UCSD-AML1 (cell line): ENCODE results near the gene TANC1.

Source experiments
- DNase-seq: peaks from one replicate; lab custom pipeline; 2025; ENCODE audit not compliant: unreplicated experiment; lab: John Stamatoyannopoulos, UW

The TANC1 gene

DNA sequence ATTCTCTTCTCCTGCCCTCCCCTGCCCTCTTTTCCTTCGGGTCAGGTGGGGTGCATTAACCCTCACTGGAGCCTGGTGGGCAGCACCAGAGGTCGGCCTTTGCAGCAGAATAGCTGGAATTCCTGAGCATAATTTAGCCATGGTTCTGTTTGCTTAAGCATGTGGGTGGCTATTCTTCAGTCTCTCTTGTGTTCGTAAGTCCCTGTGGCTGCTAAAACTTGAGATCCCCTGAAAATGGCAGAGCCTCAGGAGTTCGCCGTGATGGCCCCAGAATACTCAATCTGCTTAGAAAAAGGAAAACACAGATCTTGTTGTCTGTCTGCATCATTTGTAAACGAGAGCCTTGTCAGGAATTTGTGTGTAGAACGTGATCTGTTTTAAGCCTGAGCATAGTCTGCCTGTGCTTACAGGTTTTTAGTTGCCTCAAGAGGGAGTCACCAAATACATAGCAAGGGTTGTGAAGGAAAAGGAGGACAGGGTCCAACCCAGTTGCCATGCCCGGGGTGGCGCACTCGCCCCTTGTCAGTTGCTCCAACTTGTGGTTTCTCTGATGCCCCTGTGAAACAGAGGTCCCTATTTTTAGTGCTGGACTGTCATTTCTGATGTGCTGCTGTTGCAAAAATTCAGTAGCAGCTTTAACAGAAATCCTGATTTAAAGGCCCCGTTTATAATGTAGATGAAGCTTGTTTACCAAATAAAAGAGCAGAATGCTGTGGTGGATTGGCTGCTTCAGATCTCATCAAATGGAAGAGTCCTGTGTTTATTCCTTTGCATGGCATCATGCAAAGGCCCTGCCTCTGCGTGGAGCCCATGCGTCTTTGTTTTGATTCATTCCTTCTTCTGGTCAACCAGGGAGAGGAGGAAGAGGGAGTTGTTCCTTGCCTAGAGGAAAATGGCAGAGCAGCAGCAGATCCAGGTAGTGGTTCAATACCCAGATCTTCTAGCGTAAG is 243.3 kb downstream of the TANC1 start:
- no peak for DNase-seq

DNA sequence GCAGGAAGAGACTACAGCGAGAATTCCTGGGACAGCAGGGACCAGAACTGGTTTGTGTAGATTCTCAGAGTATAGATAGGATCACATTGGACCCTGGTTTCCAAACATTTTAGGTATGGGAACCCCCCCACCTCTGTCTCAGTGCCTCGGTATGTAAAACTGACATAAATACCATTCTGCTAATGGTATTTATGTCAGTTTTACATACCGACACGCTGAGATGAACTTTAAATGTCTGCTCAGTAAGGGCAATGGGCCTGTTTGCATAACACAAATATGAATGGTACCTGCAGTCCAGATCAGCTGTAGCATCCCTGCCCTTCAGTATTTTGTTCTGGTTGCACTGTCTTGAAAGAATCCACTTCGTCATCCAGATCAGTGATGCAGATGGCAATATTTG is 244.9 kb downstream of the TANC1 start:
- DNase-seq, result no peak

DNA sequence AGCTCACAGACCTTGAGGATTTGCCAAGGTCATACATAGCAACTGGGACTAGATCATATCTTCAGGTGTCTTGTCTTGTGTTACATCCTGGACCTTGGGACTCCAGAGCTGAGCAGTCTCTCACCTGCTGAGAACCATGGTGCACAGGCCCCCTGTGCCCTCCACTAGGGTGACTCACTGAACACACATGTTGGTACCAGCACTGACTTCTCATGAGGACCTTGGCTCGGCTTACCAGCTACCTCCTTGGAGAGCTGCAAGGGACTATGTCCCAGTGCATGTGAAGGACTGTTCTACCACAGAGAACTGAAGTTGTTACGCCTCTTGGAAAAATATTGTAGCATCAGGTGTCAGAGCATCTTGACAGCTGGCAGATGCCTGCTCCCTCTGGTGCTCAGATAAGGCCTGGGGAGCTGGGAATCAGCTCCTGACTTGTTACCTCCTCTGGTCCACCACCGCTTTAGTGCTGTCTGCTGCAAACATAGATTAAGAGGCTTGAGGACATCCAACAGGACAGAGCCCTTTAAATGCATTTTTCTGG is 246.0 kb downstream of the TANC1 start:
- no peak for DNase-seq

DNA sequence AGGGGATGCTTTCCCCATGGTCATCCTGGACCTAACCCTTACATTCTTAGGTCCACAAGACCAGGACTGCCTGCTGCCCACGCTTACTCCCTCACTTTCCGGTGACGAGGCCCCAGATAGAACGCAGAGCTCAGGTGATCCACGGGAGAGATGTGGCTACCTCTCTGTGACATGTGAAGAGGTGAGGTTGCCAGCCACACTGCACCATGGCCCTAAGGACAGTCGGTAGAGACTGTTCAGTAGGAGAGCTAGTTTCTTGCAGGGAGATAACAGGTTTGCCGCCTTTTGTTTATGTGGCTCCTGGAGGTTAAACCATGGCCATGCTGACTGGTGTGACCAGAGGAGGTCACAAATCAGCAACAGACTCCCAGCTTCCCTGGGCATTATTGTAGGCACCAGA is 246.7 kb downstream of the TANC1 start:
- no peak for DNase-seq

DNA sequence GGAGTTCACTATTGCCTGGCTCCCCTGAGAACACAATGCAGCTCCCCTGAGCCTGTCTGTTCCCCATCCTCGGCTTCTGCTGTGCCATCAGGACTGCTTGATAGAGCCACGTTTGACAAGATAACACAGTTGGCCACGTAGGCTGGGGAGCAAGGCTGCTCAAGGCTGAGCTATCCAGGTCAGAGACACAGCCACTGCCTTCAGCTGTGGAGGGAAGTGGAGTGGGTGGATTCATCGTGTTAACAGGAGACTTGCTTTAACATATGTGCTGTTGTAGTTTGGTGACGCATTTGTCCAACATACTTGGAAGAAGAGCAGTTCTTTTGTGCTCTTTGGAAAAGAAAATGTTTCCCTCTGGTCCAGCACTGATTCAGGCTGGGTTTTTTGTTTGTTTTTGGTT is 249.2 kb downstream of the TANC1 start:
- DNase-seq, result no peak

DNA sequence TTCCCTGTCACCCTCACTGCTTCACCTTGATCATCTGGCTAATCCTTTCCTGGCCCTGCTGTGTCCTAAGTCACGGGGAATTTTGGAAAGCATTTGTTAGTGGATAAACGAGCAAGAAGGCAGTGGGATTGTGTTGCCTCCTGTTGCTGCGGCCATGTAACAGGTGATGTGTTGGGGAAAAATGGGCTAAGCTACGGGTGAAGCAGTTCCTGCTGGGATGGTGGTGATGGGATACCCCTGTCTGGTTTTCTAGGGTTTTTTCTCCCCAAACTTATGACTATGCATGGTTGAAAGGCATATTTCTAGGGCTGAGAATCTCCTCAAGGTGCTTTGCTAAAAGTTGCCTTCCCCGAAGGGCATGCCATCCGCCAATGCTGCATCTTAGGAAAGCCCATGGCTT is 249.9 kb downstream of the TANC1 start:
- DNase-seq, result no peak

DNA sequence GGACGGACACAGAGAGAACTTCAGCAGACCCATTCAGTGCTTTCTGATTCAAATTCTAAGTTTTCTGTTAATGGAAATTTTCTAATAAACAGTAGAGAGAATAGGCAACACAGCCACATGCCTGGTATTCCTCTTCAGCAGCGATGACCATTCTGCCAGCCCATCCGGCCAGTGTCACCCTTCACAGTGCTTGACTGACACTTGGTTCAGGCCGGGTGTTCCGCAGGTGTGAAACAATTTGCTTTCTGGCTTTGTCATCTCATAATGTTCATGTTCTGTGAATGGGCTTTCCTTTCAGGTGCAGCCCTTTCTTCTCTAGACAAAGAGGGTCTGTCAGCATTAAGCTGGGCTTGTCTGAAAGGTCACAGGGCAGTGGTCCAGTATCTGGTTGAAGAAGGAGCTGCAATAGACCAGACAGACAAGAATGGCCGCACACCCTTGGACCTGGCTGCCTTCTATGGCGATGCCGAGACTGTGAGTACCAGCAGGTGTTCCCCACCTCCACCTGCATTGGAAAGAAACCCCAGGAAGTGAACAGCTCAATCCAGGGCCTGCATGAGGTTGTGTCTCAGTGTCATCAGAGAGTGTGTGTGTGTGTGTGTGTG is 251.1 kb downstream of the TANC1 start:
- DNase-seq, result no peak

DNA sequence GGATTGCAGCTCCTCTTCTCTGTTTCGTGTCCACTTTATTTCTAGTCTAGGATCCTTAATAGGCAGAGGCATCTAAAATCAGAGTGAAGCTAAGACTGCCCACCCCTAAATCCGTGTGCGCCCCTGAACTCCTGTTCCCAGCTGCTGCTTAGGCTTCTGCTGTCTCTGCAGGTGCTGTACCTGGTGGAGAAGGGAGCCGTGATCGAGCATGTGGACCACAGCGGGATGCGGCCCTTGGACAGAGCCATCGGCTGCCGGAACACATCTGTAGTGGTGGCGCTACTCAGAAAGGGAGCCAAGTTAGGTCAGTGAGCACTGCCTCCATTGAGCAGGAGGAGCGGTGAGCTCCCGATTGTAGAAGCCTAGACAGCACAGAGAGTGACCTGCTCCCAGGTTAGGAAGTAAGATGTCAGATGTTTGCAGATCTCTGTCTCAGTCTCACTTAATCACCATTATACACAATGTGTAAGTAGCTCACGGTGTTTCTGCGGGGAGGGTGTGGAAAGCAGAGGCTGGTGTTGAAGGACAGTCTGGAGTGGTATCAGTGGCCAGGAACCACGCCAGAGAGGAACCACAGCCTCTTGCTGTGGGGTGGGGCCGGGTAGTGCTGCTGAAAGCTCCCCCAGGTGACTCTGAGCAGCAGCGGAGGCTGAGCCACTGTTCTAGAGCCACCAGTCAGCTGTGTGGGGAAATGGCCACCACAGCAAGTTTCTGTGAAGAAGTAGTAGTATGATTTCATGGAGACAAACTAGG is 255.8 kb downstream of the TANC1 start:
- no peak for DNase-seq

DNA sequence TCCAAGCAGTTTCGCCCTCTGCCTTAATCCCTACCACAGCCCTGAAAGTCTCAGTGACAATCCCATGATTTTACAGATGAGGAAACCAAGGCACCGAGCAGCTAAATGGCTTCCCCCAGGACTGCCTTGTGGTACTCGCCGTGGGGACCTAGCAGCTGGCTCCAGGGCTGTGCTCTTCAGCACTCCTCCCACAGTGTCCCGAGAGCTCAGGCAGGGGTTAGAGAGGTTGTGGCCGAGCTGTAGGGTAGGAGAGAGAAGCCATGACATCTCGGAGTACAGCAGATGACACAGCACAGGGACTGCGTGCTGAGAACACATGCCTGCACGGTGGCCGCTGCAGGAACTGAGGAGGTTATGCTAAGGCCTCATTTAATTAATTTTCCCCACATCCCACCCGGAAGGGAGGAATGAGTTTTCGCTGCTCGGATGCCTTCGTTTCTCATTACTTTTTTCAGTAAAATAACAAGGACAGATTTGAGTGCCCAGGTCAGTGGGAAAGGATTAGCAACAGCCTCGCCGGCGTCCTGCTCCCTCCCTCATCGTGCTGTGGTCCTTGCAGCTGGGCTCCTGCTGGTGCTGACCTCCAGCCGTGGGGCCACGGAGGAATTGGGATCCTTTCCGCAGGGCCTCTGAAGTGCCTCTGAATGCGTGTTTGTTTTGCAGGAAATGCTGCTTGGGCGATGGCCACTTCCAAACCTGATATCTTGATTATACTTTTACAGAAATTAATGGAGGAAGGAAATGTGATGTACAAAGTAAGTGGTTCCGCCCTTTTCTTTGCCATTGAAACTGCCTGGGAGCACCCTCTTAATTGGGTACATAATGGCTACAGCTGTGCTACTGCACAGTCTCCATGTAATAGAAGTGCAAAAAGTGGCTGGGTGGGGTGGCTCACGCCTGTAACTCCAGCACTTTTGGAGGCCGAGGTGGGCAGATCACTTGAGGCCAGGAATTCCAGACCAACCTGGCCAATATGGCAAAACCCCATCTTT is 256.9 kb downstream of the TANC1 start:
- DNase-seq, result no peak

DNA sequence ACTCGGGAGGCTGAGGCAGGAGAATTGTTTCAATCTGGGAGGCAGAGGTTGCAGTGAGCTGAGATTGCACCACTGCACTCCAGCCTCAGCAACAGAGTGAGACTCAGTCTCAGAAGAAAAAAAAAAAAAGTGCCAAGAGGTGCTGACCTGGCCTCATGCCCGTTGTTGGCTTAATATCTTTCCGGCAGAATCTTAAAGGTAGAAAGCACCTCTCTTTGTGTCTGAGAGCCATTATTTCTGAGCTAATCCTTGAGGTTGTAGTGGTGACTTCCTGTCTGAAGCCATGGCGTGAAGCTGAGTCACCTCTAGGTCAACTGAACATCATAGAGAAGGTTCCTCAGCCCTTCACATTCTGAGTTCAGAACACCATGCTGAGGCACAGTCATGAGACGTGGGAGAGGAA is 257.6 kb downstream of the TANC1 start:
- DNase-seq, result no peak

DNA sequence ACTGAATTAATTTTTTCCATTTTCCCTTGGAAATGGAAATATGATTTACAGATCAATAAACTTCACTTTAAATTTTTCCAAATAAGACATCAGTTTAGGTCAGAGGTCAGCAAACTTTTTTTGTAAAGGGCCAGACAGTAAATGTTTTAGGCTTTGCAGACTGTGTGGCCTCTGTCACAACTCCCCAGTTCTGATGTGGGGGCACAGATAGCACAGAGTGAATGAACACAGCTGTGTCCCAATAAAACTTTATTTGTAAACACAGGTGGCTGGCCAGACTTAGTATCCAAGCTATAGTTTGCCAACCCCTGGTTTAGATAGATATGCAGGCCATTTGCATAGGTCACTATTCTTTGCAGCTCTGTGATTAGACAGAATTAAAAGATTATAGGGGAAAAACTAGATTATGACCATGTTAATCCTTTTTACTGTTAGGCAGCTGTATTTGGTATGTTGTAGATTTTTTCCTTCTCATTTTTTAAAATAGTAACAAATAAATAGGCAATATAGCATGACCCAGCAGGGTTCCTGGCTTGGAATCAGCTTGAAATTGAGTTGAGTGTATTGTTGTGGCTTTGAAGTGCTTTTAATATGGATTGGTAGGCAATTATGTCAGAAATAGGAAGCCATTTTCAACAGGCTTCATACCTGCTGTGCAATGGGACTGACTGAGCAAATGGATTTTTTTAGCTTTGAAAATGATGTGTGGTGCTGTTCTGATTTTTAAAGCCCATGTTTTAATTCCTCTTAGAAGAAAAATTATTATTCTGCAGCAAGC is 258.4 kb downstream of the TANC1 start:
- no peak for DNase-seq

DNA sequence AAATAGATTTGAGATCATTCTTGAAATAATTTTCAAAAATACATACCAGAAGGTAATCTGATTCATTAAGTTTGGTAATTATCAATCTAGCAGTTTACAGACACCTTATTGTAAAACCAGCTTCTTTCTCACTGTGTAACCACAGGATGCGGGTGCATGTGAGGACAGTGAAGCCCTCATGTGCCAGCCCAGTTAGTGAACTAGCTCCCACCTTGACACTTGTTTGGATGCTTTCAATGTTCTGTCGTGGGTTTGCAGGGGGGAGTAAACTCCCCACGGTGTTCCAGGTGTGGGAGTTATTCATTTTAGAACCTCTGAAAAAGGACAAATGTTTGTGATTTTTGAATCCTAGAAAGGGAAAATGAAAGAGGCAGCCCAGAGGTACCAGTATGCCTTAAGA is 259.0 kb downstream of the TANC1 start:
- DNase-seq, result no peak

DNA sequence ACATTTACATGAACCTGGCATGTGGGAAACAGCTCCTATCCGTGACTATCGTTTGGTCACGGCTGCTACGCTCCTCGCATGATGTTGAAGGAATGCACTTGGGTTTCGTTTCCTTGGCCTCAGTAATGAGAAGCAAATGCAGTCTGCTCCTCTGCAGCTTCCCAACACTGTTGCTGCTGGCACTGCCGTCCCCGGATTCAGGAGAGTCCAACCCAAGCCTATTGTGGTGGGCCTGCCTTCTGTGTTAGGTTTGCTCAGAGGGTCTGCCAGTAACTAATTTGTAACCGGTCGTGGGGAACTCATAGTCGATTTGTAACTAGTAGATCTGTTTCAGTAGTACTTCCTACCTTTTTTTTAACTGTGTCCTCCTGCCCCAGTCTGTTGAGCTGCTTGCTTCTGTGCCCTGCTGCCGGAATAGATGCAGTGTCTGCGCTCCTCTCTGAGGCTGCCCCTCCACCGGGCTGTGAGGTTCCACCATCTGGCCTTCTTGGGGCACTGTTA is 259.7 kb downstream of the TANC1 start:
- no peak for DNase-seq

DNA sequence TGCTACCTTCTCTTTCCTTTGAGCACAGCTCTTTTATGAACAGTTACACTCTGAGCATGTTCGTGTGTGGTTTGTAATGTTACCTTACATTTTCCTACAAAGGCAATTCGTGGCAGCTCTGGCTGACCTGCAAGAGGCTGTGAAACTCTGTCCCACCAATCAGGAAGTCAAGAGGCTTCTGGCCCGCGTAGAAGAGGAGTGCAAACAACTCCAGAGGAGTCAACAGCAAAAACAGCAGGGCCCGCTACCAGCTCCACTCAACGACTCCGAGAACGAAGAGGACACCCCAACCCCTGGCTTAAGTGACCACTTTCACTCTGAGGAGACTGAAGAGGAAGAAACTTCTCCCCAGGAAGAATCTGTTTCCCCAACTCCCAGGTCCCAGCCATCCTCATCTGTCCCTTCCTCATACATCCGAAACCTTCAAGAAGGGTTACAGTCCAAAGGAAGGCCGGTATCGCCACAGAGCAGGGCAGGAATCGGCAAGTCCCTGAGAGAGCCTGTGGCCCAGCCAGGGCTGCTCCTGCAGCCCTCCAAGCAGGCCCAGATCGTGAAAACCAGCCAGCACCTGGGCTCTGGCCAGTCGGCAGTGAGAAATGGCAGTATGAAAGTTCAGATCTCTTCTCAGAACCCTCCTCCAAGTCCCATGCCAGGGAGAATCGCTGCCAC is 261.2 kb downstream of the TANC1 start:
- DNase-seq, result no peak

DNA sequence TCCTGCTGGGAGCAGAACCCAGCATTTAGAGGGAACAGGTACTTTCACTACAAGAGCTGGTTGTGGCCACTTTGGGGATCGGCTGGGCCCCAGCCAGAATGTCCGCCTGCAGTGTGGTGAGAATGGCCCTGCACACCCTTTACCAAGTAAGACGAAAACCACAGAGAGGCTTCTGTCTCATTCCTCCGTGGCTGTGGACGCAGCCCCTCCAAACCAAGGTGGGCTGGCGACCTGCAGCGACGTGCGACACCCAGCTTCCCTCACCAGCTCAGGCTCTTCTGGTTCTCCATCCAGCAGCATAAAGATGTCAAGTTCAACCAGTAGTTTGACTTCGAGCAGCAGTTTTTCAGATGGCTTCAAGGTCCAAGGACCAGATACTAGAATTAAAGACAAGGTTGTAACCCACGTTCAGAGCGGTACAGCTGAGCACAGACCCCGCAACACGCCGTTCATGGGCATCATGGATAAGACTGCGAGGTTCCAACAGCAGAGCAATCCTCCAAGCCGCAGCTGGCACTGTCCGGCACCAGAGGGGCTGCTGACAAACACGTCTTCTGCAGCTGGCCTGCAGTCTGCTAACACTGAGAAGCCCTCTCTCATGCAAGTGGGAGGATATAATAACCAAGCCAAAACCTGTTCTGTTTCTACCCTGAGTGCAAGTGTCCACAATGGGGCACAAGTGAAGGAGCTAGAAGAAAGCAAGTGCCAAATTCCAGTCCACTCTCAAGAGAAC is 261.9 kb downstream of the TANC1 start:
- DNase-seq, result no peak

DNA sequence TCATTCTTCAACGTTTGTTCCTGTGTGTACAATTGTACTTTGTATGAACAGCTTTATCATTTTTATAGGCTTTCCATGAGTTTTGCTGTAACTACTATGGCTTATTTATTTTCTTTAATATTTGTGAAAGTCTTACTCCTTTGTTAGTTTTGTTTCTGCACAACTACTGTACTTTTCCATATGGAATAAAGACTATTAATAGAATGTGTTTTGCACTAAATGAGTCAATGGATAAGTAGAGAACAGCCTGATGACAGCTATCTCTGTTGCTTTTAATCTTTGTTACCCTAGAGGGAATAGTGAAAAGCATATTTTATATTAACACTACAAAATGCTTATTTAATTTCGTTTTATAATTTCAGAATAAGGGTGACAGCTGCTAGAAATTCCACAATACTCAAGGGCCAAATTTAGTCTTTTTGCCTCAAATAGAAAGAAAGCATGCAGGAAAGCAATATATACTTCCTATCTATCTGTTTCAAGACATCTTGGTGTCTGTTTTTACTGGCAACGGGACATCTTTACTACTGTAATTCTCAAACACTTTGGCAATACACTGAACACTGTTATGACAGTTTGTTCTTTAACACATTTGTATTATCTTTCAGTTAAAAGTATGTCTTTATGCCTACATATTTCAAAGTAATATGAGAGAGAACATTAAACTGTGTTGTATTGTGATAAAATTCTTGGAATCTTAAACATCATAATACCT is 264.2 kb downstream of the TANC1 start:
- no peak for DNase-seq

DNA sequence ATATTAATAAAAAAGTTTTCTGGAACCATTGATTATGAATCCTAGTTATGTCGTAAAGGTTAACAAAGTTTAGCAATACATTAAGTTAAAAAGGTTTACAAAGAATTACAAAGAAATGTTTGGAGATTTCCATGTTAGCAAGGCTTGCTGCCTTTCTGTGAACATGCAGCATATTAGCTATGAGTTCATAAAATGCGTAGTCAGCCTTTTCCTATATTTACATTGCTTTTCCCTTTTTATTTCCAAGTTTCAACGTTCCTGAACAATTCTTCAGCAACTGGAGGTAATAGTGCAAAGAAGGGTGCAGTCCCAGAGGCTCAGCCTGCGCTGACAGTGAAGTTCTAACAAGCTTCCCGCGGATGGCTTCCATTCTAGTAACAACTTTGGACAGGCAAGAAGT is 266.4 kb downstream of the TANC1 start:
- DNase-seq, result no peak

DNA sequence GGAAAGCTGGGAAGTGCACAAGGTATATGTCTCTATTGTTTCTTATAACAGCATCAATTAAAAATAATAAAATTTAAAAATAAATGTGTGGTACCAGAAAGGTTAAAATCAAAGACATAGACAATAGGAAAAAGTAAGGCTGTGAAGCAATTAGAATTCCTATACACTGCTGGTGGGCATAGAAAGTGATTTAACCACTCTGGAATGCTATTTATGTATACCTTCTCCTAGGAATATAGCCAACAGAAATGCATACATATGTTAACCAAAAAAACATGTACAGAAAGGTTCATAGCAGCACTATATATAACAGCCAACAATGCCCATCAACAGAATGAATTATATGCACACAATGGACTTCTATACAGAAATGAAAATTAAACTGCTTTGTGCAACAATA is 275.1 kb downstream of the TANC1 start:
- DNase-seq, result no peak
